Endothelial cell of umbilical vein (primary cell): ENCODE data around the gene DCP2.

Experiments used
- FOS ChIP-seq: IDR thresholded peaks from 2 replicates; pipeline ENCODE4 v1.6.1; 2011; ENCODE audit warnings: mild to moderate bottlenecking, low read length, moderate library complexity, borderline replicate concordance; ENCODE audit not compliant: insufficient read depth
- POLR2A ChIP-seq: IDR thresholded peaks from 2 replicates; pipeline ENCODE4 v1.6.1; 2012; ENCODE audit warnings: low read depth, mild to moderate bottlenecking, control low read depth, low read length
- POLR2AphosphoS5 ChIP-seq: IDR thresholded peaks from 2 replicates; pipeline ENCODE4 v1.6.1; 2012; ENCODE audit warnings: low read depth, mild to moderate bottlenecking, control low read depth, low read length, moderate library complexity; ENCODE audit not compliant: insufficient read depth

- TF ChIP-seq FOS (no peak), POLR2A (no peak), POLR2AphosphoS5 (no peak)
Observed at GRCh38 chr5:113061846-113062780, 85.5 kb downstream of the DCP2 start.
